ENCODE measurements around the gene VPS54. TPM values are rescaled to one million over a fixed set of nuclear protein-coding genes. Genes with fewer than 3 reads are reported as not detected.

VPS54 gene
- total RNA-seq, 1 experiment from 2014 or later = 13.1 TPM

DNA sequence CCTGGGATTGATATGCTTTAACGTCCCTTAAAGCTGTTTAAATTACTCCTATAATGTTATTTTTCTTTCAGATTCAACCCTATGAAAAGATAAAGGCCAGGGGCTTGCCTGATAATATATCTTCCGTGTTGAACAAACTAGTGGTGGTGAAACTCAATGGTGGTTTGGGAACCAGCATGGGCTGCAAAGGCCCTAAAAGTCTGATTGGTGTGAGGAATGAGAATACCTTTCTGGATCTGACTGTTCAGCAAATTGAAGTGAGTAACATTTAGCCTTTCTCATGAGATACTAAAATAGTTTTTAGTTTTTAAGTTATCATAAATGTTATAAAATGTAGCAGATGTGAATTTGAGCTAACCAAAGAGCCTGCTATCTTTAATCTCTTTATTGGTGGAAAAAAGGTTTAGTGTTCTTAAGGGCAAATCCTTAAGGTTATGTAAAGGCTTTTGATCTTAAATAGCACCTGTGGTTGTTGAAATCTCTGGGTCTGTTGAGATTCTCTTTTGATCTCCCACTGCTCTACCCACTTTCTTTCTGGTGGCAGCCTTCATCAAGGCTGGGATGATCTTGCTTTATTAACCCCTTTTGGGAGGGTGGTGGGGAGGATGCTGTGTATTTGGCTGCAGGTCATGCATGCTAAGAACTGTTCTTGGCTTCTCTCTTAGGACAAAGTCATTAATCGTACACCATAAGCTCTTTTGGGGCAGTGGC is 136.7 kb downstream of the VPS54 start:
- TF ChIP-seq, protein P1, sequence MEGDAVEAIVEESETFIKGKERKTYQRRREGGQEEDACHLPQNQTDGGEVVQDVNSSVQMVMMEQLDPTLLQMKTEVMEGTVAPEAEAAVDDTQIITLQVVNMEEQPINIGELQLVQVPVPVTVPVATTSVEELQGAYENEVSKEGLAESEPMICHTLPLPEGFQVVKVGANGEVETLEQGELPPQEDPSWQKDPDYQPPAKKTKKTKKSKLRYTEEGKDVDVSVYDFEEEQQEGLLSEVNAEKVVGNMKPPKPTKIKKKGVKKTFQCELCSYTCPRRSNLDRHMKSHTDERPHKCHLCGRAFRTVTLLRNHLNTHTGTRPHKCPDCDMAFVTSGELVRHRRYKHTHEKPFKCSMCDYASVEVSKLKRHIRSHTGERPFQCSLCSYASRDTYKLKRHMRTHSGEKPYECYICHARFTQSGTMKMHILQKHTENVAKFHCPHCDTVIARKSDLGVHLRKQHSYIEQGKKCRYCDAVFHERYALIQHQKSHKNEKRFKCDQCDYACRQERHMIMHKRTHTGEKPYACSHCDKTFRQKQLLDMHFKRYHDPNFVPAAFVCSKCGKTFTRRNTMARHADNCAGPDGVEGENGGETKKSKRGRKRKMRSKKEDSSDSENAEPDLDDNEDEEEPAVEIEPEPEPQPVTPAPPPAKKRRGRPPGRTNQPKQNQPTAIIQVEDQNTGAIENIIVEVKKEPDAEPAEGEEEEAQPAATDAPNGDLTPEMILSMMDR (IDR thresholded peaks at IDR 0.05; ENCODE audit: unreplicated experiment) = no peak
- Mint-ChIP-seq H3K36me3 (ENCODE audit: insufficient read depth, unreplicated experiment) (peaks cover 82% of the 10 kb centered on the region), H3K27me3 (ENCODE audit: insufficient read depth, unreplicated experiment) (no peaks in the 10 kb centered on the region), H3K4me3 (ENCODE audit: unreplicated experiment) (no peak overlapping the region), H3K27ac (ENCODE audit: low read depth, unreplicated experiment) (no peak overlapping the region), H3K4me1 (ENCODE audit: insufficient read depth, unreplicated experiment) (peaks cover 4% of the 10 kb centered on the region), H3K9me3 (ENCODE audit: unreplicated experiment) (no peaks in the 10 kb centered on the region)
- intact Hi-C loops (cut with micrococcal nuclease) = loop anchor here (10.0 kb wide), 1 partner anchor 298 kb away; the partner anchor contains the start of genes MDH1 and WDPCP
- CTCF ChIA-PET = interaction anchor here (0.6 to 0.7 kb wide), 2 partner anchors 8 to 190 kb away, joined by 3 read pairs; no protein-coding TSS in a partner anchor
- DNase-seq (ENCODE audit: unreplicated experiment) = no peak
- POLR2A ChIA-PET = interaction anchor here (0.5 to 1.8 kb wide), 11 partner anchors 8 to 292 kb away, joined by 3 to 7 read pairs (median 4); no protein-coding TSS in a partner anchor
- BruUV-seq (replicated peaks) = no TSS peak

DNA sequence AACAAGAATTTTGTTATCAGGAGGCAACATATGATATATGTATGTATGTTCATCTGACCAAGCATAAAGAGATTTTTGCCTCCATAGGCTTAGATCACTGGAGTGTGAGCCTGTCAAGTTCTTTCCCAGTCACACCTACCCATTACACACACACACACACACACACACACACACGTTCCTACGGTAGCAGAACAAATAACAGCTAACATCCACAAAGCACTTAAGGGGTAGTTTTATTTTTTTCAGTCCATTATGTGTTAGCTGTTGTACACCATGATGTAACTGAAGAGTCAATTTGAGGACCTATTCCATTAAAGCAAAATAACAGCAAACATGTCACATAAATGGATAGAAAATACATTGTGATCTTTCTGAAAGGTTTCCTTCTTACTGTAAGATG is 138.0 kb downstream of the VPS54 start:
- Mint-ChIP-seq H3K4me1 (ENCODE audit: insufficient read depth, unreplicated experiment) (peaks cover 8% of the 10 kb centered on the region), H3K9me3 (ENCODE audit: unreplicated experiment) (no peaks in the 10 kb centered on the region), H3K27me3 (ENCODE audit: insufficient read depth, unreplicated experiment) (no peaks in the 10 kb centered on the region), H3K36me3 (ENCODE audit: insufficient read depth, unreplicated experiment) (peaks cover 75% of the 10 kb centered on the region), H3K27ac (ENCODE audit: low read depth, unreplicated experiment) (peak overlapping the region; percentile 2), H3K4me3 (ENCODE audit: unreplicated experiment) (no peak overlapping the region)
- intact Hi-C loops (cut with micrococcal nuclease) = loop anchor here (10.0 kb wide), 1 partner anchor 296 kb away; the partner anchor contains the start of genes MDH1 and WDPCP
- BruUV-seq (replicated peaks) = no TSS peak
- ChIA-PET CTCF (interaction anchor here (0.7 to 1.5 kb wide), 2 partner anchors 182 to 264 kb away, joined by 3 to 5 read pairs; no protein-coding TSS in a partner anchor), POLR2A (interaction anchor here (0.6 to 1.7 kb wide), 3 partner anchors 31 to 1340 kb away, joined by 3 to 7 read pairs (median 4); no protein-coding TSS in a partner anchor)
- no peak for DNase-seq (ENCODE audit: unreplicated experiment)
- TF ChIP-seq, protein P1 (IDR thresholded peaks at IDR 0.05; ENCODE audit: unreplicated experiment) = no peak

DNA sequence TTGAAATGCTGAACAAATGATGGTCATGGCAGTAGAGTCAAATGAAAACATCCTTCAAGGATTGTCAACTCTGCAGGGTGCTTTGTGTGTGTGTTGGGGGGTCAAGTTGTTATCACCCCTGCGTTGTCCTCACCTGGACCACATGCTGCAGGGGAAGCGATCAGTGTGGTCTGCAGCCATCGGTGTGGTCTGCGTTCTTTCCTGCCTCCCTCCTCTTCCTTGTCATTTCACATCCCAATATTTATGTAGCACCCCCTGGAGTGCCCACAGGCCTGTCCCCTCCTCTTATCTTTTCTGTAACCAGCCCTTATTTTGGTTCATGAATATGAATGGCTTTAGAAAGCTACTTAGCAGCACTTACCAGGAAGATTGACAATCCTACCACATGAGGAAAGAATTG is 138.6 kb downstream of the VPS54 start:
- intact Hi-C loops (cut with micrococcal nuclease) = loop anchor here (10.0 kb wide), 1 partner anchor 296 kb away; the partner anchor contains the start of genes MDH1 and WDPCP
- H3K4me1 Mint-ChIP-seq (ENCODE audit: insufficient read depth, unreplicated experiment) = peaks cover 14% of the 10 kb centered on the region
- H3K27ac Mint-ChIP-seq (ENCODE audit: low read depth, unreplicated experiment) = peak overlapping the region; percentile 2
- TF ChIP-seq, protein P1 (IDR thresholded peaks at IDR 0.05; ENCODE audit: unreplicated experiment) = no peak
- ChIA-PET POLR2A (interaction anchor here (0.6 to 0.7 kb wide), 2 partner anchors 30 to 1339 kb away, joined by 3 to 4 read pairs; no protein-coding TSS in a partner anchor), CTCF (interaction anchor here (0.6 to 1.5 kb wide), 3 partner anchors 98 to 264 kb away, joined by 3 to 5 read pairs (median 4); no protein-coding TSS in a partner anchor)
- no peak overlapping the region for H3K4me3 Mint-ChIP-seq (ENCODE audit: unreplicated experiment)
- no peaks in the 10 kb centered on the region for H3K27me3 Mint-ChIP-seq (ENCODE audit: insufficient read depth, unreplicated experiment)
- H3K9me3 Mint-ChIP-seq (ENCODE audit: unreplicated experiment) = no peaks in the 10 kb centered on the region
- H3K36me3 Mint-ChIP-seq (ENCODE audit: insufficient read depth, unreplicated experiment) = peaks cover 71% of the 10 kb centered on the region
- DNase-seq (ENCODE audit: unreplicated experiment) = no peak
- no TSS peak for BruUV-seq (replicated peaks)

DNA sequence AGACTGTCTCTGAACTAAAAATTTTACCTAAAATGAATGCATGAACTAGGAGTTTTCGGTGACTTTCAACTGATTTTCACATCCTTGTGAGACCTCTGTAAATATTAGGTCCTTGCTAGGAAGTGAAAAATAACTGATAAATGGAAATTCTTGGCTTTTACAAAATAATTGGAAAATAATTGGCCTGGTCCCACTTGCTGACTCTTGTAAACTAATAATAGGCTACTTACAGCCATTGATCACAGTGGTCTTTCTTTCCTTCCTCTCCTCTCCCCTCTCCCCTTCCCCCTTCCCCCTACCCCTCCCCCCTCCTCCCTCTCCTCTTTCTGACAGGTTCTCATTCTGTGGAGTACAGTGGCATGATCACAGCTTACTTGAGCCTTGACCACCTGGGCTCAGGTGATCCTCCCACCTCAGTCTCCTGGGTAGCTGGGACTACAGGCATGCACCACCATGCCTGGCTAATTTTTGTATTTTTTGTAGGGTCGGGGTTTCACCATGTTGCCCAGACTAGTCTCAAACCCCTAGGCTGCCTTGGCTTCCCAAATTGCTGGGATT is 139.3 kb downstream of the VPS54 start:
- BruUV-seq (replicated peaks) = no TSS peak
- Mint-ChIP-seq H3K27ac (ENCODE audit: low read depth, unreplicated experiment) (no peak overlapping the region), H3K4me3 (ENCODE audit: unreplicated experiment) (no peak overlapping the region), H3K9me3 (ENCODE audit: unreplicated experiment) (no peaks in the 10 kb centered on the region), H3K4me1 (ENCODE audit: insufficient read depth, unreplicated experiment) (peaks cover 20% of the 10 kb centered on the region), H3K27me3 (ENCODE audit: insufficient read depth, unreplicated experiment) (no peaks in the 10 kb centered on the region), H3K36me3 (ENCODE audit: insufficient read depth, unreplicated experiment) (peaks cover 71% of the 10 kb centered on the region)
- TF ChIP-seq, protein P1 (IDR thresholded peaks at IDR 0.05; ENCODE audit: unreplicated experiment) = no peak
- intact Hi-C loops (cut with micrococcal nuclease) = loop anchor here (10.0 kb wide), 1 partner anchor 295 kb away; the partner anchor contains the start of genes MDH1 and WDPCP
- ChIA-PET POLR2A (no interaction called here), CTCF (interaction anchor here (0.6 to 1.5 kb wide), 2 partner anchors 97 to 180 kb away, joined by 4 to 5 read pairs; no protein-coding TSS in a partner anchor)
- DNase-seq (ENCODE audit: unreplicated experiment) = no peak

Measured in MCF 10A (cell line).